IMR-90 (cell line): Measurements from ENCODE around the gene HIPK3. TPM values are rescaled to one million over a fixed set of nuclear protein-coding genes. Genes with fewer than 3 reads are reported as not detected.

ENCODE experiments used
- ATAC-seq: fragments of 200-7000 bp; cut with Tn5 transposase; 2 replicates; pipeline ENCODE4 v1.9.1; 2020; ENCODE audit warnings: low read depth, mild to moderate bottlenecking, moderate library complexity
- BruUV-seq: library from RNA; stranded (reverse); fragments of 400-500 nt; replicated peaks from 2 replicates; lab custom pipeline; 2021; lab: Mats Ljungman, UMichigan
- CTCF ChIA-PET: fragments of 300-600 bp; formaldehyde crosslinking; extraction: SDS; loops from one replicate; lab custom pipeline; 2021; ENCODE audit warnings: antibody characterized with exemption; lab: Yijun Ruan, JAX
- POLR2A ChIA-PET: fragments of 300-600 bp; sonication (Branson Sonifier 250); formaldehyde crosslinking; loops from one replicate; lab custom pipeline; 2022; ENCODE audit warnings: antibody characterized with exemption; ENCODE audit not compliant: unreplicated experiment; lab: Charles Lee
- DNase-seq: peaks from one replicate; pipeline ENCODE4 v3.0.0; 2013
- H2AFZ ChIP-seq: replicated peaks from 2 replicates; pipeline ENCODE3; 2013; ENCODE audit warnings: low read length, mild to moderate bottlenecking; ENCODE audit not compliant: poor library complexity
- H2AK5ac ChIP-seq: 2 replicates; pipeline ENCODE4 v1.6.1; 2013; ENCODE audit warnings: low read depth, low read length, inconsistent platforms
- H2AK9ac ChIP-seq: replicated peaks from 2 replicates; pipeline ENCODE3; 2013; ENCODE audit warnings: mild to moderate bottlenecking, low read depth, low read length, moderate library complexity; ENCODE audit not compliant: poor library complexity
- H2BK120ac ChIP-seq: 2 replicates; pipeline ENCODE4 v1.6.1; 2013; ENCODE audit warnings: low read depth, low read length, inconsistent platforms
- H2BK15ac ChIP-seq: 3 replicates; pipeline ENCODE4 v1.6.1; 2013; ENCODE audit warnings: low read depth, low read length, inconsistent platforms
- H2BK20ac ChIP-seq: 2 replicates; pipeline ENCODE4 v1.6.1; 2013; ENCODE audit warnings: low read depth, mild to moderate bottlenecking, inconsistent platforms, low read length, moderate library complexity
- H2BK5ac ChIP-seq: 2 replicates; pipeline ENCODE4 v1.6.1; 2013; ENCODE audit warnings: mild to moderate bottlenecking, low read depth, low read length, inconsistent platforms; ENCODE audit not compliant: poor library complexity, severe bottlenecking
- H3K14ac ChIP-seq: replicated peaks from 2 replicates; pipeline ENCODE4 v1.6.1; 2013; ENCODE audit warnings: low read depth, low read length, inconsistent platforms
- H3K18ac ChIP-seq: 2 replicates; pipeline ENCODE4 v1.6.1; 2013; ENCODE audit warnings: low read depth, low read length, control low read depth
- H3K23ac ChIP-seq: 2 replicates; pipeline ENCODE4 v1.6.1; 2013; ENCODE audit warnings: low read depth, low read length, inconsistent platforms
- H3K27ac ChIP-seq: 2 replicates; pipeline ENCODE4 v1.5.1; 2013; ENCODE audit warnings: mild to moderate bottlenecking, control low read depth, low read length; ENCODE audit not compliant: insufficient read depth
- H3K27me3 ChIP-seq: 2 replicates; pipeline ENCODE4 v1.6.1; 2013; ENCODE audit warnings: low read length; ENCODE audit not compliant: control insufficient read depth, insufficient read depth
- H3K36me3 ChIP-seq: 2 replicates; pipeline ENCODE4 v1.6.1; 2013; ENCODE audit warnings: low read length, mixed read lengths; ENCODE audit not compliant: control insufficient read depth, insufficient read depth
- H3K4ac ChIP-seq: 2 replicates; pipeline ENCODE4 v1.6.1; 2013; ENCODE audit warnings: low read depth, low read length, inconsistent platforms
- H3K4me1 ChIP-seq: 2 replicates; pipeline ENCODE4 v1.6.1; 2013; ENCODE audit warnings: low read length, mixed read lengths; ENCODE audit not compliant: control insufficient read depth, insufficient read depth
- H3K4me2 ChIP-seq: 2 replicates; pipeline ENCODE4 v1.6.1; 2013; ENCODE audit warnings: low read depth, mild to moderate bottlenecking, control low read depth, low read length, moderate library complexity
- H3K4me3 ChIP-seq: 2 replicates; pipeline ENCODE4 v1.5.1; 2013; ENCODE audit warnings: low read depth, mild to moderate bottlenecking, control low read depth, low read length, moderate library complexity; ENCODE audit not compliant: insufficient read depth
- H3K56ac ChIP-seq: 2 replicates; pipeline ENCODE4 v1.6.1; 2013; ENCODE audit warnings: low read length, inconsistent platforms; ENCODE audit not compliant: insufficient read depth; ENCODE audit errors: extremely low read depth
- H3K79me1 ChIP-seq, 2 experiments: 2 replicates each; pipeline ENCODE4 v1.6.1; 2013; ENCODE audit warnings: low read length in 2 of 2, inconsistent platforms in 1 of 2, low read depth in 1 of 2
- H3K9ac ChIP-seq: 2 replicates; pipeline ENCODE4 v1.6.1; 2013; ENCODE audit warnings: low read depth, low read length, control low read depth
- H3K9me1 ChIP-seq: 2 replicates; pipeline ENCODE4 v1.6.1; 2013; ENCODE audit warnings: low read length, inconsistent platforms; ENCODE audit not compliant: insufficient read depth
- H3K9me3 ChIP-seq: 2 replicates; pipeline ENCODE4 v1.6.1; 2013; ENCODE audit warnings: low read length; ENCODE audit not compliant: control insufficient read depth, insufficient read depth
- H4K20me1 ChIP-seq: 2 replicates; pipeline ENCODE4 v1.6.1; 2013; ENCODE audit warnings: low read length, inconsistent platforms; ENCODE audit not compliant: insufficient read depth
- H4K5ac ChIP-seq: 2 replicates; pipeline ENCODE4 v1.6.1; 2013; ENCODE audit warnings: mild to moderate bottlenecking, low read depth, low read length, control low read depth
- H4K8ac ChIP-seq, 2 experiments: 2 replicates each; pipeline ENCODE4 v1.6.1; 2013; ENCODE audit warnings: low read depth in 2 of 2, low read length in 2 of 2, control low read depth in 1 of 2, inconsistent platforms in 1 of 2
- H4K91ac ChIP-seq: 2 replicates; pipeline ENCODE4 v1.6.1; 2013; ENCODE audit warnings: low read depth, low read length, inconsistent platforms; ENCODE audit not compliant: insufficient read depth
- BHLHE40 ChIP-seq: fragments of 150-350 bp; IDR thresholded peaks from 2 replicates; pipeline ENCODE4 v1.6.1; 2016; ENCODE audit warnings: mild to moderate bottlenecking, low read depth, low read length
- CEBPB ChIP-seq: IDR thresholded peaks from 2 replicates; pipeline ENCODE4 v1.6.1; 2012; ENCODE audit warnings: low read depth, low read length, improper control_type of control experiment
- CHD1 ChIP-seq: IDR thresholded peaks from 2 replicates; pipeline ENCODE4 v1.6.1; 2012; ENCODE audit warnings: low read depth, low read length, improper control_type of control experiment
- CTCF ChIP-seq: conservative IDR thresholded peaks from 2 replicates; pipeline ENCODE4 v1.5.1; 2012; ENCODE audit warnings: mild to moderate bottlenecking, low read depth, low read length, improper control_type of control experiment
- ELK1 ChIP-seq: fragments of 150-350 bp; IDR thresholded peaks from 2 replicates; pipeline ENCODE4 v1.6.1; 2016; ENCODE audit warnings: low read depth, mild to moderate bottlenecking, low read length, moderate library complexity, borderline replicate concordance
- FOS ChIP-seq: fragments of 150-350 bp; IDR thresholded peaks from 2 replicates; pipeline ENCODE4 v1.6.1; 2016; ENCODE audit warnings: low read depth, low read length
- MAFK ChIP-seq: IDR thresholded peaks from 2 replicates; pipeline ENCODE4 v1.6.1; 2012; ENCODE audit warnings: low read depth, low read length, improper control_type of control experiment
- MAZ ChIP-seq: IDR thresholded peaks from 2 replicates; pipeline ENCODE4 v1.6.1; 2012; ENCODE audit warnings: low read depth, mild to moderate bottlenecking, low read length, improper control_type of control experiment, moderate library complexity, borderline replicate concordance
- MXI1 ChIP-seq: IDR thresholded peaks from 2 replicates; pipeline ENCODE4 v1.6.1; 2012; ENCODE audit warnings: low read depth, mild to moderate bottlenecking, low read length, moderate library complexity, borderline replicate concordance
- NFE2L2 ChIP-seq: fragments of 150-350 bp; IDR thresholded peaks from 2 replicates; pipeline ENCODE4 v1.6.1; 2016; ENCODE audit warnings: low read depth, mild to moderate bottlenecking, low read length
- POLR2A ChIP-seq: IDR thresholded peaks from 2 replicates; pipeline ENCODE4 v1.6.1; 2012; ENCODE audit warnings: mild to moderate bottlenecking, low read depth, low read length
- RAD21 ChIP-seq: IDR thresholded peaks from 2 replicates; pipeline ENCODE4 v1.6.1; 2012; ENCODE audit warnings: low read length, improper control_type of control experiment
- RFX5 ChIP-seq: IDR thresholded peaks from 2 replicates; pipeline ENCODE4 v1.8.0; 2012; ENCODE audit warnings: low read depth, mild to moderate bottlenecking, low read length, moderate library complexity
- SMC3 ChIP-seq: fragments of 150-350 bp; IDR thresholded peaks from 2 replicates; pipeline ENCODE4 v1.6.1; 2016; ENCODE audit warnings: low read depth, mild to moderate bottlenecking, antibody characterized with exemption, low read length, moderate library complexity
- USF2 ChIP-seq: fragments of 150-350 bp; IDR thresholded peaks from 2 replicates; pipeline ENCODE4 v1.6.1; 2017; ENCODE audit warnings: mild to moderate bottlenecking, antibody characterized with exemption, low read length, low read depth
- WGBS, 2 experiments: methylation state at CpG; one replicate each; pipeline versions ENCODE4 v1.1.5 to v1.1.7; 2013; ENCODE audit warnings: missing lambda C conversion rate in 2 of 2; ENCODE audit not compliant: insufficient read length in 1 of 2; ENCODE audit errors: extremely low coverage in 2 of 2; 5-methylcytosine and 5-hydroxymethylcytosine counted together
- dilution Hi-C: fragments of 300-500 bp; cut with HindIII; formaldehyde crosslinking; loops from one replicate; pipeline ENCODE4 v1.14.3; 2018; ENCODE audit warnings: low sequenced_read_pairs; ENCODE audit not compliant: unreplicated experiment
- in situ Hi-C: fragments of 300-500 bp; cut with MboI; formaldehyde crosslinking; loops from 3 replicates; pipeline ENCODE4 v1.14.3; 2019; ENCODE audit warnings: low sequenced_read_pairs, inconsistent platforms, mixed read lengths
- intact Hi-C: fragments of 100-400 bp; cut with micrococcal nuclease; formaldehyde crosslinking; loops from 2 replicates; pipeline ENCODE4 v1.10.0; 2022
- polyA plus RNA-seq, 3 experiments: library from polyadenylated mRNA; depleted of rRNA; stranded (reverse); fragments of >200 nt; gene quantifications; 2 replicates each; pipeline ENCODE4 v1.2.3, GENCODE V29; 2012; ENCODE audit warnings: low replicate concordance in 1 of 3
- total RNA-seq: library from RNA; depleted of rRNA; stranded (reverse); fragments of >200 nt; gene quantifications from 2 replicates; pipeline ENCODE4 v1.2.3, GENCODE V29; 2012

Gene HIPK3
- total and polyA plus RNA-seq, 2 of the 4 experiments (the other 2 are of a cell fraction): 8.3 to 103 TPM

- H3K4ac ChIP-seq: no peak overlapping the region
- H3K4me1 ChIP-seq: peaks cover 6% of the 10 kb centered on the region
- no TSS peak for BruUV-seq
- no peak overlapping the region for H2BK15ac ChIP-seq
- no peak overlapping the region for H2AK9ac ChIP-seq
- no peak for ATAC-seq
- no peak overlapping the region for H3K14ac ChIP-seq
- H2AK5ac ChIP-seq: no peak overlapping the region
- H3K27me3 ChIP-seq: no peaks in the 10 kb centered on the region
- H3K79me1 ChIP-seq: peaks cover 0 to 57% of the 10 kb centered on the region in 2 experiments; a peak in 3 of 4 replicates
- H3K9me1 ChIP-seq: peaks cover 18% of the 10 kb centered on the region
- no peak overlapping the region for H3K9ac ChIP-seq
- H3K56ac ChIP-seq: no peak overlapping the region
- H3K4me2 ChIP-seq: no peak overlapping the region
- dilution Hi-C loops (no loop called here), in situ Hi-C loops (no loop called here), intact Hi-C loops (no loop called here)
- no peak overlapping the region for H4K5ac ChIP-seq
- H3K36me3 ChIP-seq: no peaks in the 10 kb centered on the region
- CTCF ChIA-PET: no interaction called here
- POLR2A ChIA-PET: no interaction called here
- peaks cover 92% of the 10 kb centered on the region for H4K20me1 ChIP-seq
- WGBS, 2 experiments: no CpG with 5 or more reads among the region's 6 CpGs
- no peak overlapping the region for H3K4me3 ChIP-seq
- no peak overlapping the region for H4K8ac ChIP-seq
- no peak overlapping the region for H2BK120ac ChIP-seq
- H3K27ac ChIP-seq: no peak overlapping the region; the same call in 1 of the 2 replicates
- no peak overlapping the region for H3K23ac ChIP-seq
- DNase-seq: no peak
- no peaks in the 10 kb centered on the region for H3K9me3 ChIP-seq
- TF ChIP-seq ELK1: no peak
- TF ChIP-seq CTCF: no peak
- no peak for TF ChIP-seq MXI1
- no peak for TF ChIP-seq CEBPB
- TF ChIP-seq RFX5: no peak
- TF ChIP-seq FOS: no peak
- no peak for TF ChIP-seq NFE2L2
- TF ChIP-seq POLR2A: no peak
- no peak for TF ChIP-seq MAFK
- TF ChIP-seq RAD21: no peak
- no peak for TF ChIP-seq USF2
- no peak for TF ChIP-seq BHLHE40
- no peak for TF ChIP-seq MAZ
- TF ChIP-seq SMC3: no peak
- no peak for TF ChIP-seq CHD1
- no peak overlapping the region for H3K18ac ChIP-seq
- H4K91ac ChIP-seq: no peak overlapping the region
- no peak overlapping the region for H2AFZ ChIP-seq
- no peak overlapping the region for H2BK5ac ChIP-seq
- no peak overlapping the region for H2BK20ac ChIP-seq
Observed at GRCh38 chr11:33269822-33270221, 12.6 kb downstream of the HIPK3 start.
